GM23338 (cell line): Measurements from ENCODE around the gene LINGO1.

Source experiments
- CREB1 ChIP-seq: fragments of 250-450 bp; sonication (Bioruptor Pico); IDR thresholded peaks from 2 replicates; pipeline ENCODE4 v1.5.0; 2020; ENCODE audit warnings: low read depth, mild to moderate bottlenecking, moderate library complexity
- EZH2 ChIP-seq: fragments of 200-600 bp; sonication (generic); IDR thresholded peaks from one replicate; pipeline ENCODE4 v1.8.0; 2017; ENCODE audit warnings: antibody characterized with exemption, mild to moderate bottlenecking, low read depth; ENCODE audit not compliant: unreplicated experiment
- EZH2phosphoT487 ChIP-seq: fragments of 200-600 bp; sonication (generic); IDR thresholded peaks from one replicate; pipeline ENCODE4 v1.8.1; 2018; ENCODE audit warnings: antibody characterized with exemption; ENCODE audit not compliant: unreplicated experiment
- JUNB ChIP-seq: IDR thresholded peaks from one replicate; pipeline ENCODE4 v1.6.1; 2016; ENCODE audit warnings: antibody characterized with exemption; ENCODE audit not compliant: unreplicated experiment
- POLR2AphosphoS5 ChIP-seq: IDR thresholded peaks from 2 replicates; pipeline ENCODE4 v1.6.1; 2016; ENCODE audit warnings: antibody characterized with exemption, low read depth
- STAT1 ChIP-seq: IDR thresholded peaks from one replicate; pipeline ENCODE4 v1.6.1; 2016; ENCODE audit warnings: antibody characterized with exemption; ENCODE audit not compliant: unreplicated experiment
- ZNF114 ChIP-seq: fragments of 250-450 bp; sonication (Bioruptor Pico); IDR thresholded peaks from 2 replicates; pipeline ENCODE4 v1.5.0; 2020; ENCODE audit warnings: mild to moderate bottlenecking, moderate library complexity
- ZNF331 ChIP-seq: fragments of 250-450 bp; sonication (Bioruptor Pico); IDR thresholded peaks from 2 replicates; pipeline ENCODE4 v1.5.0; 2020; ENCODE audit warnings: low read depth, mild to moderate bottlenecking, moderate library complexity
- TF ChIP-seq, protein P1 (sequence below), 2 experiments: fragments of 200-600 bp in 1 of 2; sonication (generic) in 1 of 2; conservative IDR thresholded peaks; 2 replicates each; pipeline versions ENCODE4 v1.5.1 to v1.6.1; 2016 to 2017; ENCODE audit warnings: antibody characterized with exemption in 2 of 2, low read depth in 2 of 2, mild to moderate bottlenecking in 2 of 2, moderate library complexity in 1 of 2
- TF ChIP-seq, protein P2 (sequence below): IDR thresholded peaks from 2 replicates; pipeline ENCODE4 v1.6.1; 2016; ENCODE audit warnings: antibody characterized with exemption
- TF ChIP-seq, protein P3 (sequence below): IDR thresholded peaks from one replicate; pipeline ENCODE4 v1.6.1; 2018; ENCODE audit warnings: antibody characterized with exemption; ENCODE audit not compliant: unreplicated experiment

DNA sequence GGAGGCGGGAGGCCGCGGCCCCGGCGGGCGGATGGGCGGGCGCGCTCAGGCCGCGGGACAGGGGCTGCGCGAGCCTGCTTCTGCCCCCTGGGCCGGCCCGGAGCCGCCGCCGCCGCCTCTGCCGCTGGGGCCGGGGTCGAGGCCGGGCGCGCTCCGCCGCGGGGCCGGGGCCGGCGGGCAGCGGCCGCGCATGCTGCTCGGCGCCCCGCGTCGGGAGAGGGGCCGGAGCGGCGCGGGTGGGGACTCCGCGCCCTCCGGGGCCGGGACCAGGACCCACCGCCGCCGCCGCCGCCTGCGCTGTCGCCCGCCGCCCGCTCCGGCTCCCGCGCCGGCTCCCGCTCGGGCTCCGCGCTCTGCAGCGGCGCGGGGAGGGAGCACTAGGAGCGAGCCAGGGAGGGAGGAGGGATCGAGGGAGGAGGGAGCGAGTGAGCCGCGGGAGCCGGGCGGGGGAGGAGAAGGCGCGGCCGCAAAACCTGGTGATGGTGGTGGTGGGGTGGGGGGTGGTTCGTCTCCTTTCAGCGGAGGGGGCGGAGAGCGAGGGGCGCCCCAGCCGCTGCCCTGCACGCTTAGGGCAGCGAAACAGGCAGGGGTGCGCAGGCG lies at the start of gene LINGO1:
- no peak for TF ChIP-seq EZH2phosphoT487
- no peak for TF ChIP-seq POLR2AphosphoS5
- TF ChIP-seq, protein P1, sequence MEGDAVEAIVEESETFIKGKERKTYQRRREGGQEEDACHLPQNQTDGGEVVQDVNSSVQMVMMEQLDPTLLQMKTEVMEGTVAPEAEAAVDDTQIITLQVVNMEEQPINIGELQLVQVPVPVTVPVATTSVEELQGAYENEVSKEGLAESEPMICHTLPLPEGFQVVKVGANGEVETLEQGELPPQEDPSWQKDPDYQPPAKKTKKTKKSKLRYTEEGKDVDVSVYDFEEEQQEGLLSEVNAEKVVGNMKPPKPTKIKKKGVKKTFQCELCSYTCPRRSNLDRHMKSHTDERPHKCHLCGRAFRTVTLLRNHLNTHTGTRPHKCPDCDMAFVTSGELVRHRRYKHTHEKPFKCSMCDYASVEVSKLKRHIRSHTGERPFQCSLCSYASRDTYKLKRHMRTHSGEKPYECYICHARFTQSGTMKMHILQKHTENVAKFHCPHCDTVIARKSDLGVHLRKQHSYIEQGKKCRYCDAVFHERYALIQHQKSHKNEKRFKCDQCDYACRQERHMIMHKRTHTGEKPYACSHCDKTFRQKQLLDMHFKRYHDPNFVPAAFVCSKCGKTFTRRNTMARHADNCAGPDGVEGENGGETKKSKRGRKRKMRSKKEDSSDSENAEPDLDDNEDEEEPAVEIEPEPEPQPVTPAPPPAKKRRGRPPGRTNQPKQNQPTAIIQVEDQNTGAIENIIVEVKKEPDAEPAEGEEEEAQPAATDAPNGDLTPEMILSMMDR (conservative IDR thresholded peaks at IDR 0.05; ENCODE audit: low read depth in 2 of 2) = no peak
- TF ChIP-seq EZH2 = no peak
- TF ChIP-seq CREB1 (CRISPR knock-in tag) = no peak
- TF ChIP-seq, protein P2, sequence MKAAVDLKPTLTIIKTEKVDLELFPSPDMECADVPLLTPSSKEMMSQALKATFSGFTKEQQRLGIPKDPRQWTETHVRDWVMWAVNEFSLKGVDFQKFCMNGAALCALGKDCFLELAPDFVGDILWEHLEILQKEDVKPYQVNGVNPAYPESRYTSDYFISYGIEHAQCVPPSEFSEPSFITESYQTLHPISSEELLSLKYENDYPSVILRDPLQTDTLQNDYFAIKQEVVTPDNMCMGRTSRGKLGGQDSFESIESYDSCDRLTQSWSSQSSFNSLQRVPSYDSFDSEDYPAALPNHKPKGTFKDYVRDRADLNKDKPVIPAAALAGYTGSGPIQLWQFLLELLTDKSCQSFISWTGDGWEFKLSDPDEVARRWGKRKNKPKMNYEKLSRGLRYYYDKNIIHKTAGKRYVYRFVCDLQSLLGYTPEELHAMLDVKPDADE = no peak
- TF ChIP-seq, protein P3, sequence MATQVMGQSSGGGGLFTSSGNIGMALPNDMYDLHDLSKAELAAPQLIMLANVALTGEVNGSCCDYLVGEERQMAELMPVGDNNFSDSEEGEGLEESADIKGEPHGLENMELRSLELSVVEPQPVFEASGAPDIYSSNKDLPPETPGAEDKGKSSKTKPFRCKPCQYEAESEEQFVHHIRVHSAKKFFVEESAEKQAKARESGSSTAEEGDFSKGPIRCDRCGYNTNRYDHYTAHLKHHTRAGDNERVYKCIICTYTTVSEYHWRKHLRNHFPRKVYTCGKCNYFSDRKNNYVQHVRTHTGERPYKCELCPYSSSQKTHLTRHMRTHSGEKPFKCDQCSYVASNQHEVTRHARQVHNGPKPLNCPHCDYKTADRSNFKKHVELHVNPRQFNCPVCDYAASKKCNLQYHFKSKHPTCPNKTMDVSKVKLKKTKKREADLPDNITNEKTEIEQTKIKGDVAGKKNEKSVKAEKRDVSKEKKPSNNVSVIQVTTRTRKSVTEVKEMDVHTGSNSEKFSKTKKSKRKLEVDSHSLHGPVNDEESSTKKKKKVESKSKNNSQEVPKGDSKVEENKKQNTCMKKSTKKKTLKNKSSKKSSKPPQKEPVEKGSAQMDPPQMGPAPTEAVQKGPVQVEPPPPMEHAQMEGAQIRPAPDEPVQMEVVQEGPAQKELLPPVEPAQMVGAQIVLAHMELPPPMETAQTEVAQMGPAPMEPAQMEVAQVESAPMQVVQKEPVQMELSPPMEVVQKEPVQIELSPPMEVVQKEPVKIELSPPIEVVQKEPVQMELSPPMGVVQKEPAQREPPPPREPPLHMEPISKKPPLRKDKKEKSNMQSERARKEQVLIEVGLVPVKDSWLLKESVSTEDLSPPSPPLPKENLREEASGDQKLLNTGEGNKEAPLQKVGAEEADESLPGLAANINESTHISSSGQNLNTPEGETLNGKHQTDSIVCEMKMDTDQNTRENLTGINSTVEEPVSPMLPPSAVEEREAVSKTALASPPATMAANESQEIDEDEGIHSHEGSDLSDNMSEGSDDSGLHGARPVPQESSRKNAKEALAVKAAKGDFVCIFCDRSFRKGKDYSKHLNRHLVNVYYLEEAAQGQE = no peak
- no peak for TF ChIP-seq STAT1
- TF ChIP-seq JUNB = no peak
- TF ChIP-seq ZNF114 (CRISPR knock-in tag) = no peak
- TF ChIP-seq ZNF331 = no peak
